Measurements from ENCODE around the gene COL12A1.

DNA sequence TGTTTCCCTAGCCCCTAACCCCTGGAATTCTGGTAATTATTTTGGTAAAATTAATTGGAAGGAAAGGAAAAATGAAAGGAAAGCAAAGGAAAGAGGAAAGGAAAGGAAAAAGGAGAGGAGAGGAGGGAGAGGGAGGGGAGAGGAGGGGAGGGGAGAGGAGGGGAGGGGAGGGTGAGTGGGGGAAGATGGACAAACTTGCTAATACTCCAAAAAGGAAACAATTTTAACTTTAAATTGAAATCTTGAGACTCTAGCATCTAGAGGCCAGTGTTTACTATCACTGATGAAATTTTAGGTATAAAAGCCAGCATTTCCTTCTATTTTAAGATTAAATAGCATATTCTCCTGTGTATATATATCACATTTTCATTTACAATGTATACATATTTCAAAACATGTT lies 156.5 kb downstream of the COL12A1 start:
- TF ChIP-seq HDAC6 (IDR thresholded peaks at IDR 0.05; ENCODE audit: low read depth, low read length) (no peak), ETV5 (CRISPR knock-in tag; IDR thresholded peaks at IDR 0.05; ENCODE audit: low read depth) (no peak), CEBPB (tag; IDR thresholded peaks at IDR 0.05) (no peak), KLF13 (tag; IDR thresholded peaks at IDR 0.05; ENCODE audit: borderline replicate concordance, low read depth) (no peak)
- TF ChIP-seq, protein P1, sequence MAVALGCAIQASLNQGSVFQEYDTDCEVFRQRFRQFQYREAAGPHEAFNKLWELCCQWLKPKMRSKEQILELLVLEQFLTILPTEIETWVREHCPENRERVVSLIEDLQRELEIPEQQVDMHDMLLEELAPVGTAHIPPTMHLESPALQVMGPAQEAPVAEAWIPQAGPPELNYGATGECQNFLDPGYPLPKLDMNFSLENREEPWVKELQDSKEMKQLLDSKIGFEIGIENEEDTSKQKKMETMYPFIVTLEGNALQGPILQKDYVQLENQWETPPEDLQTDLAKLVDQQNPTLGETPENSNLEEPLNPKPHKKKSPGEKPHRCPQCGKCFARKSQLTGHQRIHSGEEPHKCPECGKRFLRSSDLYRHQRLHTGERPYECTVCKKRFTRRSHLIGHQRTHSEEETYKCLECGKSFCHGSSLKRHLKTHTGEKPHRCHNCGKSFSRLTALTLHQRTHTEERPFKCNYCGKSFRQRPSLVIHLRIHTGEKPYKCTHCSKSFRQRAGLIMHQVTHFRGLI (CRISPR knock-in tag; IDR thresholded peaks at IDR 0.05): no peak
- TF ChIP-seq, protein P2, sequence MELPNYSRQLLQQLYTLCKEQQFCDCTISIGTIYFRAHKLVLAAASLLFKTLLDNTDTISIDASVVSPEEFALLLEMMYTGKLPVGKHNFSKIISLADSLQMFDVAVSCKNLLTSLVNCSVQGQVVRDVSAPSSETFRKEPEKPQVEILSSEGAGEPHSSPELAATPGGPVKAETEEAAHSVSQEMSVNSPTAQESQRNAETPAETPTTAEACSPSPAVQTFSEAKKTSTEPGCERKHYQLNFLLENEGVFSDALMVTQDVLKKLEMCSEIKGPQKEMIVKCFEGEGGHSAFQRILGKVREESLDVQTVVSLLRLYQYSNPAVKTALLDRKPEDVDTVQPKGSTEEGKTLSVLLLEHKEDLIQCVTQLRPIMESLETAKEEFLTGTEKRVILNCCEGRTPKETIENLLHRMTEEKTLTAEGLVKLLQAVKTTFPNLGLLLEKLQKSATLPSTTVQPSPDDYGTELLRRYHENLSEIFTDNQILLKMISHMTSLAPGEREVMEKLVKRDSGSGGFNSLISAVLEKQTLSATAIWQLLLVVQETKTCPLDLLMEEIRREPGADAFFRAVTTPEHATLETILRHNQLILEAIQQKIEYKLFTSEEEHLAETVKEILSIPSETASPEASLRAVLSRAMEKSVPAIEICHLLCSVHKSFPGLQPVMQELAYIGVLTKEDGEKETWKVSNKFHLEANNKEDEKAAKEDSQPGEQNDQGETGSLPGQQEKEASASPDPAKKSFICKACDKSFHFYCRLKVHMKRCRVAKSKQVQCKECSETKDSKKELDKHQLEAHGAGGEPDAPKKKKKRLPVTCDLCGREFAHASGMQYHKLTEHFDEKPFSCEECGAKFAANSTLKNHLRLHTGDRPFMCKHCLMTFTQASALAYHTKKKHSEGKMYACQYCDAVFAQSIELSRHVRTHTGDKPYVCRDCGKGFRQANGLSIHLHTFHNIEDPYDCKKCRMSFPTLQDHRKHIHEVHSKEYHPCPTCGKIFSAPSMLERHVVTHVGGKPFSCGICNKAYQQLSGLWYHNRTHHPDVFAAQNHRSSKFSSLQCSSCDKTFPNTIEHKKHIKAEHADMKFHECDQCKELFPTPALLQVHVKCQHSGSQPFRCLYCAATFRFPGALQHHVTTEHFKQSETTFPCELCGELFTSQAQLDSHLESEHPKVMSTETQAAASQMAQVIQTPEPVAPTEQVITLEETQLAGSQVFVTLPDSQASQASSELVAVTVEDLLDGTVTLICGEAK (IDR thresholded peaks at IDR 0.05): no peak
- TF ChIP-seq, protein P2 (CRISPR knock-in tag; IDR thresholded peaks at IDR 0.05): no peak
- TF ChIP-seq, protein P3, sequence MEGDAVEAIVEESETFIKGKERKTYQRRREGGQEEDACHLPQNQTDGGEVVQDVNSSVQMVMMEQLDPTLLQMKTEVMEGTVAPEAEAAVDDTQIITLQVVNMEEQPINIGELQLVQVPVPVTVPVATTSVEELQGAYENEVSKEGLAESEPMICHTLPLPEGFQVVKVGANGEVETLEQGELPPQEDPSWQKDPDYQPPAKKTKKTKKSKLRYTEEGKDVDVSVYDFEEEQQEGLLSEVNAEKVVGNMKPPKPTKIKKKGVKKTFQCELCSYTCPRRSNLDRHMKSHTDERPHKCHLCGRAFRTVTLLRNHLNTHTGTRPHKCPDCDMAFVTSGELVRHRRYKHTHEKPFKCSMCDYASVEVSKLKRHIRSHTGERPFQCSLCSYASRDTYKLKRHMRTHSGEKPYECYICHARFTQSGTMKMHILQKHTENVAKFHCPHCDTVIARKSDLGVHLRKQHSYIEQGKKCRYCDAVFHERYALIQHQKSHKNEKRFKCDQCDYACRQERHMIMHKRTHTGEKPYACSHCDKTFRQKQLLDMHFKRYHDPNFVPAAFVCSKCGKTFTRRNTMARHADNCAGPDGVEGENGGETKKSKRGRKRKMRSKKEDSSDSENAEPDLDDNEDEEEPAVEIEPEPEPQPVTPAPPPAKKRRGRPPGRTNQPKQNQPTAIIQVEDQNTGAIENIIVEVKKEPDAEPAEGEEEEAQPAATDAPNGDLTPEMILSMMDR (IDR thresholded peaks at IDR 0.05 in 2 of 3, conservative IDR thresholded peaks at IDR 0.05 in 1 of 3; ENCODE audit: insufficient read depth in 2 of 3, low read depth in 1 of 3, low read length in 3 of 3): no peak

Data from K562 (cell line).